ENCODE results near the gene TARM1.
"Not testable (repeated sequence)": the region's sequence is repeated elsewhere in the genome, so short reads cannot be mapped to it uniquely, and the experiment has no call there.

TARM1 gene

GRCh38 chr19:54114340-54115108 lies 33.4 kb upstream of the TARM1 start:
- H3K27me3 ChIP-seq (replicated peaks; ENCODE audit: control insufficient read depth, insufficient read depth, low read length): no peaks in the 10 kb centered on the region
- DNase-seq (ENCODE audit: low read depth): peak; percentile 12

GRCh38 chr19:54109651-54110050 lies 28.5 kb upstream of the TARM1 start:
- H3K4me3 ChIP-seq (ENCODE audit: low read length): no peak overlapping the region
- no peaks in the 10 kb centered on the region for H3K9me3 ChIP-seq (ENCODE audit: control insufficient read depth, low read length)
- H3K4me1 ChIP-seq (ENCODE audit: control insufficient read depth, insufficient read depth, low read length): peaks cover 7% of the 10 kb centered on the region
- H3K9ac ChIP-seq (ENCODE audit: low read length): no peak overlapping the region
- no peak for DNase-seq (ENCODE audit: low read depth)
- H3K36me3 ChIP-seq (ENCODE audit: control insufficient read depth, insufficient read depth, low read length, severe bottlenecking): peaks cover 54% of the 10 kb centered on the region
- no peaks in the 10 kb centered on the region for H3K27me3 ChIP-seq (replicated peaks; ENCODE audit: control insufficient read depth, insufficient read depth, low read length)

More at GRCh38 chr19:54114340-54115108, 33.4 kb upstream of the TARM1 start:
- Histone ChIP-seq H3K4me1 (ENCODE audit: control insufficient read depth, insufficient read depth, low read length) (peaks cover 12% of the 10 kb centered on the region), H3K4me3 (ENCODE audit: low read length) (peak overlapping the region; percentile 90), H3K36me3 (ENCODE audit: control insufficient read depth, insufficient read depth, low read length, severe bottlenecking) (peaks cover 27% of the 10 kb centered on the region), H3K9ac (ENCODE audit: low read length) (peak overlapping the region; percentile 93), H3K9me3 (ENCODE audit: control insufficient read depth, low read length) (no peaks in the 10 kb centered on the region)

GRCh38 chr19:54108496-54108895 lies 27.3 kb upstream of the TARM1 start:
- Histone ChIP-seq H3K9me3 (ENCODE audit: control insufficient read depth, low read length) (no peaks in the 10 kb centered on the region), H3K9ac (ENCODE audit: low read length) (no peak overlapping the region), H3K36me3 (ENCODE audit: control insufficient read depth, insufficient read depth, low read length, severe bottlenecking) (peaks cover 54% of the 10 kb centered on the region), H3K4me3 (ENCODE audit: low read length) (no peak overlapping the region), H3K27me3 (replicated peaks; ENCODE audit: control insufficient read depth, insufficient read depth, low read length) (no peaks in the 10 kb centered on the region), H3K4me1 (ENCODE audit: control insufficient read depth, insufficient read depth, low read length) (peaks cover under 1% of the 10 kb centered on the region)
- DNase-seq (ENCODE audit: low read depth): no peak

GRCh38 chr19:54107876-54108490 lies 26.8 kb upstream of the TARM1 start:
- Histone ChIP-seq H3K4me3 (ENCODE audit: low read length) (no peak overlapping the region), H3K36me3 (ENCODE audit: control insufficient read depth, insufficient read depth, low read length, severe bottlenecking) (peaks cover 54% of the 10 kb centered on the region), H3K4me1 (ENCODE audit: control insufficient read depth, insufficient read depth, low read length) (peaks cover 3% of the 10 kb centered on the region), H3K9ac (ENCODE audit: low read length) (no peak overlapping the region), H3K27me3 (replicated peaks; ENCODE audit: control insufficient read depth, insufficient read depth, low read length) (no peaks in the 10 kb centered on the region), H3K9me3 (ENCODE audit: control insufficient read depth, low read length) (no peaks in the 10 kb centered on the region)
- no peak for DNase-seq (ENCODE audit: low read depth)

- Histone ChIP-seq H3K27me3 (replicated peaks; ENCODE audit: control insufficient read depth, insufficient read depth, low read length) (no peaks in the 10 kb centered on the region), H3K4me1 (ENCODE audit: control insufficient read depth, insufficient read depth, low read length) (peaks cover 7% of the 10 kb centered on the region), H3K4me3 (ENCODE audit: low read length) (no peak overlapping the region), H3K9ac (ENCODE audit: low read length) (no peak overlapping the region), H3K36me3 (ENCODE audit: control insufficient read depth, insufficient read depth, low read length, severe bottlenecking) (peaks cover 54% of the 10 kb centered on the region), H3K9me3 (ENCODE audit: control insufficient read depth, low read length) (no peaks in the 10 kb centered on the region)
- no peak for DNase-seq (ENCODE audit: low read depth)
These were observed 25.6 kb upstream of the TARM1 start for GRCh38 chr19:54106716-54107115.

DNA sequence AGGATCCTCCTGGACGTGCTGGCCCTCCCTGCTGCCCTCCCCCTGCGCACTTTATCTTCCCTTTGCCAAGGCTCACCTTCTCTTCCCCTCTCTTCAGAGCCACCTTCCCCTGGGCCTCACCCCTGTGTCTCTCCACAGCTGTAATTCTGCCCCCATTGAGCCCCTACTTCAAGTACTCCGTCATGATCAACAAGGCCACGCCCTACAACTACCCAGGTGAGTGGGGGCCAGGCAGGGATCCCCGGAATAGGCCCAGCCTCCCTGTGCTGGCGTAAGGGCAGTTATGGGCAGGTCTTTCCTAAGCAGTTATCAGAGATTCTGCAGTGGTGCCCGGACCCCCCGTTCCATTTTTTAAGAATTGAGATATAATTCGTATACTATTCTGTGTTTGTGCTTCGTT lies 24.6 kb upstream of the TARM1 start:
- Histone ChIP-seq H3K9me3 (ENCODE audit: control insufficient read depth, low read length) (no peaks in the 10 kb centered on the region), H3K4me1 (ENCODE audit: control insufficient read depth, insufficient read depth, low read length) (peaks cover 7% of the 10 kb centered on the region), H3K9ac (ENCODE audit: low read length) (no peak overlapping the region), H3K4me3 (ENCODE audit: low read length) (no peak overlapping the region), H3K27me3 (replicated peaks; ENCODE audit: control insufficient read depth, insufficient read depth, low read length) (no peaks in the 10 kb centered on the region), H3K36me3 (ENCODE audit: control insufficient read depth, insufficient read depth, low read length, severe bottlenecking) (peaks cover 51% of the 10 kb centered on the region)
- DNase-seq (ENCODE audit: low read depth): no peak

GRCh38 chr19:54104998-54105715 lies 24.0 kb upstream of the TARM1 start:
- Histone ChIP-seq H3K27me3 (replicated peaks; ENCODE audit: control insufficient read depth, insufficient read depth, low read length) (no peaks in the 10 kb centered on the region), H3K36me3 (ENCODE audit: control insufficient read depth, insufficient read depth, low read length, severe bottlenecking) (peaks cover 44% of the 10 kb centered on the region), H3K4me1 (ENCODE audit: control insufficient read depth, insufficient read depth, low read length) (peaks cover 7% of the 10 kb centered on the region), H3K9me3 (ENCODE audit: control insufficient read depth, low read length) (no peaks in the 10 kb centered on the region), H3K4me3 (ENCODE audit: low read length) (no peak overlapping the region), H3K9ac (ENCODE audit: low read length) (no peak overlapping the region)
- no peak for DNase-seq (ENCODE audit: low read depth)

GRCh38 chr19:54102421-54103169 lies 21.4 kb upstream of the TARM1 start, which contains the start of gene NDUFA3:
NDUFA3 (plus strand) TSS chr19:54102855; CDS start chr19:54102879, 24 bp downstream.
- peaks cover 19% of the 10 kb centered on the region for H3K36me3 ChIP-seq (ENCODE audit: control insufficient read depth, insufficient read depth, low read length, severe bottlenecking)
- no peaks in the 10 kb centered on the region for H3K9me3 ChIP-seq (ENCODE audit: control insufficient read depth, low read length)
- peak within 1 kb of the TSS; percentile 91 for H3K9ac ChIP-seq (ENCODE audit: low read length)
- H3K4me1 ChIP-seq (ENCODE audit: control insufficient read depth, insufficient read depth, low read length): peaks cover 7% of the 10 kb centered on the region
- peak within 1 kb of the TSS; percentile 97 for H3K4me3 ChIP-seq (ENCODE audit: low read length)
- DNase-seq (ENCODE audit: low read depth): peak; percentile 99
- H3K27me3 ChIP-seq (replicated peaks; ENCODE audit: control insufficient read depth, insufficient read depth, low read length): no peaks in the 10 kb centered on the region

DNA sequence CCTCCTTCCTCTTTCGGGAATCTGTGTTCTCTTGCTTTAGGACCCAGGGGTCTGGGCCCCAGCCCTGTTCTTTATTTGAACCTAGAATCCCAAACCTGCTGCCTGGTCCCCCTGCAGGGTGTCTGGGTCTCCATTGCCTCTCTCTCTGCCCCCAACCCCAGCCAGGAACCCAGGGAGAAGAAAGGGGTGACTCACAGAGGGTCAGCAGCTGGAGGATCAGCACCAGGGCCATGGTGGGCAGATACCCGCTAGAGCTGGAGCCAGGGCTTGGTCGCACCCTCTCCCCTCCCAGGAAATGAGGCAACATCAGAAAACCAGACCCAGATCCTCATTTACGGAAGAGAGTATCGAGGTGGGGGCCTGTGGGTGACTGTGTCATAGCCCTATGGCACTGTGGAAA lies 19.4 kb upstream of the TARM1 start, which contains the start of gene OSCAR:
OSCAR (minus strand) TSS at position 243 of the 400 bp plus-strand sequence; CDS start at position 232, 11 bp downstream.
- no peak for DNase-seq (ENCODE audit: low read depth)
- Histone ChIP-seq H3K4me1 (ENCODE audit: control insufficient read depth, insufficient read depth, low read length) (peaks cover 12% of the 10 kb centered on the region), H3K4me3 (ENCODE audit: low read length) (no peak within 1 kb of the TSS)

DNA sequence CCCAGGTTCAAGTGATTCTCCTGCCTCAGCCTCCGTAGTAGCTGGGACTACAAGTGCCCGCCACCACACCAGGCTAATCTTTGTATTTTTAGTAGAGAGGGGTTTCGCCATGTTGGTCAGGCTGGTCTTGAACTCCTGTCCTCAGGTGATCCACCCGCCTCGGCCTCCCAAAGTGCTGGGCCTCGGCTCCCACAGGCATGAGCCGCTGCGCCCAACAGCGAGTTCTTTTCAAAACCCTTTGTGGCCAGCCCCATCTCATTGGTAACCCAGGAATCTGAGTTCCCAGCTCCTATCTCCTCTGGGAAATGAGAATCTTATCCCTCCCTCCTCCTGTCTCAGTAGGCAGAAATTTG lies 18.7 kb upstream of the TARM1 start:
- DNase-seq (ENCODE audit: low read depth); H3K36me3 ChIP-seq (ENCODE audit: control insufficient read depth, insufficient read depth, low read length, severe bottlenecking); H3K27me3 ChIP-seq (replicated peaks; ENCODE audit: control insufficient read depth, insufficient read depth, low read length); H3K9me3 ChIP-seq (ENCODE audit: control insufficient read depth, low read length); H3K4me3 ChIP-seq (ENCODE audit: low read length); H3K9ac ChIP-seq (ENCODE audit: low read length): not testable (repeated sequence)
- H3K4me1 ChIP-seq (ENCODE audit: control insufficient read depth, insufficient read depth, low read length): peaks cover 12% of the 10 kb centered on the region

More for the DNA sequence above, 19.4 kb upstream of the TARM1 start, which contains the start of gene OSCAR:
- H3K27me3 ChIP-seq (replicated peaks; ENCODE audit: control insufficient read depth, insufficient read depth, low read length): no peaks in the 10 kb centered on the region
- no peak within 1 kb of the TSS for H3K9ac ChIP-seq (ENCODE audit: low read length)
- H3K36me3 ChIP-seq (ENCODE audit: control insufficient read depth, insufficient read depth, low read length, severe bottlenecking): no peaks in the 10 kb centered on the region
- no peaks in the 10 kb centered on the region for H3K9me3 ChIP-seq (ENCODE audit: control insufficient read depth, low read length)

Data from adipocyte (in vitro differentiated cells).